ENCODE measurements around the gene COL11A1. TPM values are rescaled to one million over a fixed set of nuclear protein-coding genes. Genes with fewer than 3 reads are reported as not detected.

COL11A1 gene
- total and polyA plus RNA-seq, 9 of the 15 experiments (the other 6 are each of a cell fraction or from before 2014, with no cell fraction given) = 0.07 TPM; not detected in 8

DNA sequence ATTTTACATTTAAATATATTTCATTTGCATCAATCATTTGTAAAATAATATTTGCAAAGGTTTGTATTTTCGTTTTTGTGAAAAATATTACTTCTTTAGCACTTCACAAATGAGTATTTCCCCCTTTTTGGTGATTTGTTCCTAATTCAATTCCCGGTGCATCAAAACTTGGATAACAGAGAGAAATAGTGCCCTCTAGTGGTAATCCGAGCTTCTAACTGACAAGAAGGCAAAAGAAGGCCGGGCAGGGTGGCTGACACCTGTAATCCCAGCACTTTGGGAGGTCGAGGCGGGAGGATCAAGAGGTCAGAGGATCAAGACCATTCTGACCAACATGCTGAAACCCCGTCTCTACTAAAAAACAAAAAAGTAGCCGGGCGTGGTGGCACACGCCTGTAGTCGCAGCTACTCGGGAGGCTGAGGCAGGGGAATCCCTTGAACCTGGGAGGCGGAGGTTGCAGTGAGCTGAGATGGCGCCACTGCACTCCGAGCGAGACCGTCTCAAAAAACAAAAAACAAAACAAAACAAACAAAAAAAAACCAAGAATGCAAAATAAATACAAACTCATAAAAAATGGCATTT, 137.7 kb downstream of the COL11A1 start:
- no TSS peak for BruUV-seq (replicated peaks)
- no peaks in the 10 kb centered on the region for H3K27me3 ChIP-seq (ENCODE audit: control insufficient read depth in 2 of 2, insufficient read depth in 2 of 2, low read length in 2 of 2)
- ATAC-seq (no peak), FAIRE-seq (no peak), DNase-seq (ENCODE audit: extremely low read depth in 1 of 4, low spot score in 3 of 4) (peak; percentile 6 to 52 (median 9))
- no peak for TF ChIP-seq POLR2AphosphoS2 (IDR thresholded peaks at IDR 0.05; ENCODE audit: low read length)
- peak in 1 of 2 experiments; percentile 53; a peak in 3 of 4 replicates for TF ChIP-seq RAD21 (CRISPR knock-in tag; conservative IDR thresholded peaks at IDR 0.05 in 1 of 2, IDR thresholded peaks at IDR 0.05 in 1 of 2)
- TF ChIP-seq, protein P1, sequence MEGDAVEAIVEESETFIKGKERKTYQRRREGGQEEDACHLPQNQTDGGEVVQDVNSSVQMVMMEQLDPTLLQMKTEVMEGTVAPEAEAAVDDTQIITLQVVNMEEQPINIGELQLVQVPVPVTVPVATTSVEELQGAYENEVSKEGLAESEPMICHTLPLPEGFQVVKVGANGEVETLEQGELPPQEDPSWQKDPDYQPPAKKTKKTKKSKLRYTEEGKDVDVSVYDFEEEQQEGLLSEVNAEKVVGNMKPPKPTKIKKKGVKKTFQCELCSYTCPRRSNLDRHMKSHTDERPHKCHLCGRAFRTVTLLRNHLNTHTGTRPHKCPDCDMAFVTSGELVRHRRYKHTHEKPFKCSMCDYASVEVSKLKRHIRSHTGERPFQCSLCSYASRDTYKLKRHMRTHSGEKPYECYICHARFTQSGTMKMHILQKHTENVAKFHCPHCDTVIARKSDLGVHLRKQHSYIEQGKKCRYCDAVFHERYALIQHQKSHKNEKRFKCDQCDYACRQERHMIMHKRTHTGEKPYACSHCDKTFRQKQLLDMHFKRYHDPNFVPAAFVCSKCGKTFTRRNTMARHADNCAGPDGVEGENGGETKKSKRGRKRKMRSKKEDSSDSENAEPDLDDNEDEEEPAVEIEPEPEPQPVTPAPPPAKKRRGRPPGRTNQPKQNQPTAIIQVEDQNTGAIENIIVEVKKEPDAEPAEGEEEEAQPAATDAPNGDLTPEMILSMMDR (IDR thresholded peaks at IDR 0.05 in 2 of 3, conservative IDR thresholded peaks at IDR 0.05 in 1 of 3; ENCODE audit: insufficient read depth in 2 of 3, low read depth in 1 of 3, low read length in 3 of 3) = peak in 2 of 3 experiments; percentile 44 to 48; a peak in 4 of 6 replicates
- no peak overlapping the region for H2AFZ ChIP-seq (ENCODE audit: low read depth, low read length)
- in situ Hi-C loops (cut with MboI) (no loop called here), intact Hi-C loops (cut with micrococcal nuclease) (no loop called here)
- CTCF ChIA-PET (ENCODE audit: low intra/inter-chr PET ratio) = no interaction called here
- no peak overlapping the region for H3K4me2 ChIP-seq (ENCODE audit: insufficient read depth, low read length)
- H4K20me1 ChIP-seq (replicated peaks; ENCODE audit: control insufficient read depth, insufficient read depth, low read length) = no peaks in the 10 kb centered on the region
- H3K9me1 ChIP-seq (ENCODE audit: control insufficient read depth, insufficient read depth, low read length) = no peaks in the 10 kb centered on the region
- under 1% methylated on average over 8 of the region's 17 CpGs for WGBS (ENCODE audit: insufficient coverage, low coverage, missing lambda C conversion rate)
- H3K9ac ChIP-seq (ENCODE audit: insufficient read depth in 1 of 2, low read depth in 2 of 2, low read length in 2 of 2) = no peak overlapping the region
- H3K36me3 ChIP-seq (ENCODE audit: control insufficient read depth, insufficient read depth, low read length) = no peaks in the 10 kb centered on the region
- POLR2A ChIA-PET = interaction anchor here (0.6 kb wide), 1 partner anchor 387 kb away, joined by 3 read pairs; no protein-coding TSS in a partner anchor
- H3K4me1 ChIP-seq (replicated peaks in 1 of 2; ENCODE audit: control insufficient read depth in 2 of 2, insufficient read depth in 2 of 2, low read length in 2 of 2) = no peaks in the 10 kb centered on the region
- no peaks in the 10 kb centered on the region for H3K9me3 ChIP-seq (replicated peaks; ENCODE audit: control insufficient read depth, insufficient read depth, low read depth, low read length)
- H3K27ac ChIP-seq (ENCODE audit: extremely low read depth, low read depth, low read length) = no peak overlapping the region
- H3K79me2 ChIP-seq (ENCODE audit: control insufficient read depth, insufficient read depth, low read length) = no peaks in the 10 kb centered on the region
- H3K4me3 ChIP-seq = no peak overlapping the region
